GM10847 (cell line): ENCODE data around the gene MYO3B.

Source experiments
- POLR2A ChIP-seq: IDR thresholded peaks from 2 replicates; pipeline ENCODE4 v1.6.1; 2011; ENCODE audit not compliant: insufficient read length; ENCODE audit errors: extremely low read depth

Gene MYO3B

GRCh38 chr2:170361090-170361936 lies 183.4 kb downstream of the MYO3B start:
- TF ChIP-seq POLR2A: no peak

- TF ChIP-seq POLR2A: no peak
Measured at GRCh38 chr2:170362313-170362870, 184.4 kb downstream of the MYO3B start.

GRCh38 chr2:170362871-170363631 lies 185.1 kb downstream of the MYO3B start:
- TF ChIP-seq POLR2A: no peak

- TF ChIP-seq POLR2A: no peak
Measured at GRCh38 chr2:170365003-170365402, 187.1 kb downstream of the MYO3B start.

- no peak for TF ChIP-seq POLR2A
Measured at GRCh38 chr2:170365686-170366085, 187.7 kb downstream of the MYO3B start.

GRCh38 chr2:170368370-170368769 lies 190.4 kb downstream of the MYO3B start:
- TF ChIP-seq POLR2A: no peak

- TF ChIP-seq POLR2A: no peak
Measured at GRCh38 chr2:170369228-170369627, 191.3 kb downstream of the MYO3B start.

GRCh38 chr2:170369894-170370293 lies 191.9 kb downstream of the MYO3B start:
- no peak for TF ChIP-seq POLR2A

- no peak for TF ChIP-seq POLR2A
Measured at GRCh38 chr2:170371231-170371998, 193.5 kb downstream of the MYO3B start.

- no peak for TF ChIP-seq POLR2A
Measured at GRCh38 chr2:170375192-170375591, 197.2 kb downstream of the MYO3B start.

- TF ChIP-seq POLR2A: no peak
Measured at GRCh38 chr2:170377500-170378207, 199.7 kb downstream of the MYO3B start.

- no peak for TF ChIP-seq POLR2A
Measured at GRCh38 chr2:170380267-170380666, 202.3 kb downstream of the MYO3B start.

GRCh38 chr2:170381678-170382077 lies 203.7 kb downstream of the MYO3B start:
- no peak for TF ChIP-seq POLR2A

GRCh38 chr2:170386554-170386953 lies 208.6 kb downstream of the MYO3B start:
- no peak for TF ChIP-seq POLR2A

GRCh38 chr2:170391018-170391417 lies 213.1 kb downstream of the MYO3B start:
- TF ChIP-seq POLR2A: no peak

- TF ChIP-seq POLR2A: no peak
Measured at GRCh38 chr2:170391697-170392096, 213.8 kb downstream of the MYO3B start.
